GM12801 (cell line): ENCODE measurements around the gene XIRP2.

Experiments used
- CTCF ChIP-seq: IDR thresholded peaks from one replicate; pipeline ENCODE4 v1.5.1; 2011; ENCODE audit warnings: control low read depth; ENCODE audit not compliant: insufficient read length; ENCODE audit errors: extremely low read depth

The XIRP2 gene

GRCh38 chr2:166900700-166901099, 12.4 kb downstream of the XIRP2 start:
- no peak for TF ChIP-seq CTCF

DNA sequence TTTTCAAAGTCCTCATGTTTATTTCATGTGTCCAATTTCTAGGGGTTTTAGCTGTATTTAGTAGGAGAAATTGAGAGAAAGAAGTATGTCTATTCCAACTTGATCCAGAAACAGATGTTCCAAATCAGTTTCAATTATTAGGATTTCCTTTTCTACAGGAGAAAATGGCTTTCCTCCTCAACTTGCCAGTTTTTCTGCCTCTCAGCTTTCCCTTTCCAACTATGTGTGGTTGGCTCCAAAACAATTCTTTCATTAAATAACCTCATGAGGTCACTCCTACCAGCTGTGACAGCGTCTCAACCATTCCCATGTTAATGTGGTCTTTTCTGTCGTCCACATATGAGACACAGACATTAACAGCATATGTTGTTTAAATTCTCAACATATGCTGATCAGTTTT, 13.1 kb downstream of the XIRP2 start:
- no peak for TF ChIP-seq CTCF

DNA sequence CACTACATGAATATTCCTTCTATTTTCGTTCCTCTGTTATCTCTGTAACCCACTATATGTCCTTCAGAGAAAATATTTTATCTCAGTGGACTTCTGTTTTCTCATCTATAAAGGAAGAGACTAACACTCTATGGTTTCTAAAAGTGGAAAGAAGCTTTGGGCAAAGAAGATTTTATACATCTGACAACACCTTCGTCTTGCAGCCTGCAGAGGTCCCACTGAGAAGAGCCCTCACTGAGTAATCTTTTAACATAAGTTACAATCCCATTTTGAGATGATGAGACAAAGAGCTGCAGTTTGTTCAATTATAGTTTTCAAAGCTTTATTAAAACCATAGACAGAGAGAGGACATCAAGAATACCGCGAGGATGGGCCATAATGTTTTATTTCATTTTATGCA, 28.7 kb downstream of the XIRP2 start:
- TF ChIP-seq CTCF = no peak

- TF ChIP-seq CTCF = no peak
Observed at GRCh38 chr2:166917415-166917814, 29.1 kb downstream of the XIRP2 start.

DNA sequence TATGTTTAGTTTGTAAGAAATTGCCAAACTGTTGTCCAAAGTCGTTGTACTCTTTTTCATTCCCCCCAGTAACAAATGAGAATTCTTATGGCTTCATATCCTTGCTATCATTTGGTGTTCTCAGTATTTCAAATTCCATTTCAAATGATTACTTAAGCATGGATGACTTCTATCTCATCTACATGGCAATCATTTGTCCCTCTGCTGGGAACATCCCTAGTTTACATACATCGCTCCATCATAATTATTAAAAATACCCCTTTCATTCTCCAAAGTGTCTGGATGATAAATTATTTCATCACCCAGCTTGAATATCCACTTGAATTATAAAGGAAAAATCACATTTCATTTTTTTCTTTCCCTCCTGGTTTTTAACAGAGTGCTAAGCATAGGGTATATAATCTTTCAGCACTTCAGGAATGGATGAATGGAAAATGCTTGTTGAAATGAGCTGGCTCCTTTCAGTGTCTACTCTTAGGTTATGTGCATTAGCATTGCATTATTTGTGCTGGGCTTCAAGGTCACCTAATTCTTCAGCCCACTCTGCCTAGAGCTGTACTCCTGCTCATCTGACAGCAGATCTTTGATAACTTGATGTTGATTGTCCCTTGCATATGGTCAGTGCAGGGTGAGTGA, 33.1 kb downstream of the XIRP2 start:
- TF ChIP-seq CTCF = no peak

DNA sequence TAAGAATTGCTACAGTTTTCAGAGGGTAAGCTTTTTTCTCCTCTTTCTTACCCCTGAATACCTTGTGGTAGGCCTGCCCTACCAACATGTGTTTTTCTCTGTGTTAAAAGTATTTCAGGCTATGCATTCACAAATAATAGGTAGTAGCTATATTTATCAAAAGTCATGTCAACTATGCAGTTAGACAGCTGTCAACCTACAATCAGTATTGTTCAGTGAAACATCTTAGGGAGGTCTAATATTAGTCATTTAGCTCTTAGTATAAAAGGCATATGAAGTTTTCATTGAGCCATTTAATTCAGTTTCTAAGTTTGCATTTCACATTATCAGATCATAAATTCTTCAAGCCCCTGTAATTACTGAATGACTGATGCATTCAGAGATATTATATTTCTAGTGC, 36.7 kb downstream of the XIRP2 start:
- no peak for TF ChIP-seq CTCF

GRCh38 chr2:166926657-166927056, 38.4 kb downstream of the XIRP2 start:
- no peak for TF ChIP-seq CTCF
